Skeletal muscle satellite cell (primary cell): ENCODE measurements around the gene SERPINA1.

Source experiments
- H3K27me3 ChIP-seq: 2 replicates; pipeline ENCODE4 v1.7.0; 2013; ENCODE audit warnings: low read length; ENCODE audit not compliant: control insufficient read depth, insufficient read depth
- H3K36me3 ChIP-seq: 2 replicates; pipeline ENCODE4 v1.7.0; 2013; ENCODE audit warnings: mild to moderate bottlenecking, control low read depth, low read length; ENCODE audit not compliant: insufficient read depth
- H3K4me1 ChIP-seq: 2 replicates; pipeline ENCODE4 v1.7.0; 2013; ENCODE audit warnings: low read length; ENCODE audit not compliant: control insufficient read depth, insufficient read depth
- H3K4me2 ChIP-seq: 2 replicates; pipeline ENCODE4 v1.7.0; 2013; ENCODE audit warnings: mild to moderate bottlenecking, low read length
- H3K4me3 ChIP-seq: 2 replicates; pipeline ENCODE4 v1.7.0; 2013; ENCODE audit warnings: low read length
- H3K9ac ChIP-seq: 2 replicates; pipeline ENCODE4 v1.7.0; 2013; ENCODE audit warnings: mild to moderate bottlenecking, low read depth, low read length, moderate library complexity
- H3K9me3 ChIP-seq: replicated peaks from 2 replicates; pipeline ENCODE4 v1.7.0; 2013; ENCODE audit warnings: mild to moderate bottlenecking, control low read depth, low read length

Gene SERPINA1

DNA sequence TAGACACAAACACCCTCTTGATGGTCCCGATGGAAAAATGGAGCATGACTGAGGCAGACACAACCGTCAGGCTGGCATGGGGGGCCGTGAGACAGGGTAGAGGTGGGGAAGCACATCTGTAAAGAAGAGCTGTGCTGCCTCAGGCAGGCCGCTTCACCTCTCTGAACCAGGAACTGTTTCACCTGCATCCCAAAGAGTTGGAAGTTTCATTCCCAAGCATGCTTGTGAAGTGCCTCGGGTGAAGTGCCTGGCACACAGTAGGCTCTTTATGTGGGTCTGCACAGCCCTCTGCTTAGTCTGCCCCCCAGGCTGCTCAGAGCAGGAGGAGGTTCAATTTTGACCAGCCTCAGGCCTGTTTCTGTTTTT is 685 bp upstream of the SERPINA1 start:
- Histone ChIP-seq H3K4me2 (no peak overlapping the region), H3K4me1 (peaks cover 37% of the 10 kb centered on the region), H3K4me3 (no peak overlapping the region), H3K9ac (no peak overlapping the region), H3K36me3 (no peaks in the 10 kb centered on the region), H3K9me3 (no peaks in the 10 kb centered on the region), H3K27me3 (no peaks in the 10 kb centered on the region)

DNA sequence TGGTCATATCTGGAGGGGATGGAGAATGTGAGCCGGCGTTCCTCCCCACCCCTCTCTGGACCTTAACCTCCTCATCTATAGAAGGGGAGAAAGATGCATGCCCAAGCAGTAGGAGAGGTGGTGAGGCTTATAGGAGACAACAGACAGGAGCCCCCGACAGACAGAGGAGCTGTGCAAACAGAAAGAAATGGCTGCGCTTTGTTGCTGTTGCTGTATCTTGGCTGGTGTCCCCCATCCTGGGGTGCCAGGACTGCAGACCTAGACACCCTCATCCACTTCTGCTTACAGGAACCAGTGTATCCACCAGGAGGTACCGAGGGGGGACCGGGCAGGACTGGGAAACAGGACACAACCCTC is 397 bp downstream of the SERPINA1 start:
- peaks cover 31% of the 10 kb centered on the region for H3K4me1 ChIP-seq
- no peak overlapping the region for H3K9ac ChIP-seq

DNA sequence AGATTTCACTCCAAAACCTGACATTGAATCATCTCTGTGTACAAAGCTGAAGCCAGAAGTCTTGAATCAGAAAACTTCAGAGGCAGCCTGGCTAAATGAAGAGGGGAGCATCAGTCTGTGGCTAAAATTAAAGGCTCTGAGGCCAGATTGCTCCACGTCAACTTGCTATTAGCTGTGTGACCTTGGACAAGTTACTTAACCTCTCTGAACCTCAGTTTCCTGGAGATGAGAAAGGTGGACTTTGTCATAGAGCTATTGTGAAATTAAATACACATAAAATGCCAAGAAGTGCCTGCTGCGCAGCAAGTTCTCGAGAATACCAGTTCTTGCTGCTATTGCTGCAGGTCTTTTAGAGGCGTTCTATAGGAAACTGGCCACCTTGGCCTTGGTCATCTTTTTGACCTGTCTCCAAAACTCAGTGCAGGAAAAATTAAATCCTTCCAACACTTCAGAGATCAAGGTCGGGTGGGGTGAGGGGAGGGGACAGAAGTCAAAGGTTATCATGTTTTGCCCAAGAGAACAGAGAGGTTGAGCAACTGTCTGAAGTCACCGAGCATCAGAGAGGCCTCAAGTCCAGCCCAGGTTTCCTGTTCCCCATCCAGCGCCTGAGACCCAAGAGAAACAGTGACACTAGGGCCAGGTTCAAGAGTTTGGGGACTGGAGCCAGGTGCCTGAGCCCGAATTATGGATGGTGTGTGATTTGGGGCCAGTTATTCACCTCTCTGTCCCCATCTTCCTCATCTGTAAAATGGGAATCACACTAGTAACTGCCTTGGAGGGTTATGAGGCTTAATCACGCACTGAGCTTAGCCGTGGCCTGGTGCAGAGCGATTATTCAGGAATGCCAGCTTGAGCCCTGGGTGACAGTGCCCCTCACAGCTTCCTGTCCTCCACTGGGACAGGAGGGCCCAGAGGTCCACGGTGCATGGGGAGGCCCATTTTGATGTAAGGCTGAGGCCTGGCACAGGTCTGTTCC is 1.1 kb downstream of the SERPINA1 start:
- no peak overlapping the region for H3K4me2 ChIP-seq
- no peaks in the 10 kb centered on the region for H3K36me3 ChIP-seq
- no peaks in the 10 kb centered on the region for H3K27me3 ChIP-seq
- H3K9ac ChIP-seq = no peak overlapping the region
- no peak overlapping the region for H3K4me3 ChIP-seq
- no peaks in the 10 kb centered on the region for H3K9me3 ChIP-seq
- peaks cover 26% of the 10 kb centered on the region for H3K4me1 ChIP-seq

More for the DNA sequence above, 397 bp downstream of the SERPINA1 start:
- H3K4me3 ChIP-seq = no peak overlapping the region
- H3K4me2 ChIP-seq = no peak overlapping the region
- no peaks in the 10 kb centered on the region for H3K9me3 ChIP-seq
- no peaks in the 10 kb centered on the region for H3K36me3 ChIP-seq
- H3K27me3 ChIP-seq = no peaks in the 10 kb centered on the region

- no peak overlapping the region for H3K9ac ChIP-seq
Observed at GRCh38 chr14:94386085-94387031, 2.0 kb downstream of the SERPINA1 start.

GRCh38 chr14:94385553-94386057 is 2.8 kb downstream of the SERPINA1 start:
- H3K36me3 ChIP-seq = no peaks in the 10 kb centered on the region
- no peak overlapping the region for H3K4me2 ChIP-seq
- no peak overlapping the region for H3K4me3 ChIP-seq

More at GRCh38 chr14:94386085-94387031, 2.0 kb downstream of the SERPINA1 start:
- Histone ChIP-seq H3K4me3 (no peak overlapping the region), H3K9me3 (no peaks in the 10 kb centered on the region), H3K27me3 (no peaks in the 10 kb centered on the region), H3K36me3 (no peaks in the 10 kb centered on the region), H3K4me1 (peaks cover 22% of the 10 kb centered on the region), H3K4me2 (no peak overlapping the region)

DNA sequence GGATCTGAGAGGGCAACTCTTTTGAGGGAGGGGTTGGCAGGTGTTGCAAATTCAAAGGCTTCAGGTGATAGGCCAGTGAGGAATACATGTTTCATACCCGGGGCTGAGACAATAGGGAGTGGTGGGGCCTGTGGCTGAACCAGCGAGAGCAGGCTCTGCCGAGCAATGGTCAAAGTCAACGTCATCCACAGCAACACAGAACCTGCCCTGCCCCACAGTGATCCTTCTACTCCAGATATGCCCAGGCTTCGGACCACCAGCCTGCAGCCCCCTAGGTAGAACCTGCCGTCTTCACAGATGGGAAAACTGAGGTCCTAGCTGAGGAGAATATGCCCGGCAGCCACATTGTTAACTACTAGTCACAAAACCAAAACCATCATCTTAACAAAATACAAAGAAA is 4.1 kb downstream of the SERPINA1 start:
- Histone ChIP-seq H3K27me3 (no peaks in the 10 kb centered on the region), H3K4me3 (no peak overlapping the region), H3K4me2 (no peak overlapping the region), H3K9ac (no peak overlapping the region), H3K9me3 (no peaks in the 10 kb centered on the region), H3K36me3 (no peaks in the 10 kb centered on the region), H3K4me1 (peaks cover 16% of the 10 kb centered on the region)

More at GRCh38 chr14:94385553-94386057, 2.8 kb downstream of the SERPINA1 start:
- Histone ChIP-seq H3K9me3 (no peaks in the 10 kb centered on the region), H3K9ac (no peak overlapping the region), H3K4me1 (peaks cover 17% of the 10 kb centered on the region), H3K27me3 (no peaks in the 10 kb centered on the region)

DNA sequence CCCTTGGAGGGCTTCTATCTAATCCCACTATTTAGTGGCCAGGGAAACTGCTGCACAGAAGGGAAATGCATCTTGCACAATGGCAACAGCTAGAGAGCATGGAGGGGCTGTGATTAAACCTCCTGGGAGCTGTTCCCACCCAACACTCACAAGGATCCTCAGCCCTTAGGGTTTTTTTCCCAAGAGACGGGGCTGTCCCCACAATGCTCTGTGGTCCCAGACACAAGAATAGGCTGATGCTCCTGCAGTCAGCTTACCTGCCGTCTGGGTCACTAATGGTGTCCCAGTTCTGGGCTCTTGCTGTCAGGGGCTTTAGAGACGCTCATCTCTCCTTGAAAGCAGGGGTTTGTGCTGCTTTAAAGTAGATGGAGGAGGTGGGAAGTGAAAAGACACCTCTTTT is 4.6 kb downstream of the SERPINA1 start:
- H3K27me3 ChIP-seq = no peaks in the 10 kb centered on the region
- no peak overlapping the region for H3K4me2 ChIP-seq
- peaks cover 11% of the 10 kb centered on the region for H3K4me1 ChIP-seq
- H3K4me3 ChIP-seq = no peak overlapping the region
- H3K9ac ChIP-seq = no peak overlapping the region
- H3K36me3 ChIP-seq = no peaks in the 10 kb centered on the region
- no peaks in the 10 kb centered on the region for H3K9me3 ChIP-seq

DNA sequence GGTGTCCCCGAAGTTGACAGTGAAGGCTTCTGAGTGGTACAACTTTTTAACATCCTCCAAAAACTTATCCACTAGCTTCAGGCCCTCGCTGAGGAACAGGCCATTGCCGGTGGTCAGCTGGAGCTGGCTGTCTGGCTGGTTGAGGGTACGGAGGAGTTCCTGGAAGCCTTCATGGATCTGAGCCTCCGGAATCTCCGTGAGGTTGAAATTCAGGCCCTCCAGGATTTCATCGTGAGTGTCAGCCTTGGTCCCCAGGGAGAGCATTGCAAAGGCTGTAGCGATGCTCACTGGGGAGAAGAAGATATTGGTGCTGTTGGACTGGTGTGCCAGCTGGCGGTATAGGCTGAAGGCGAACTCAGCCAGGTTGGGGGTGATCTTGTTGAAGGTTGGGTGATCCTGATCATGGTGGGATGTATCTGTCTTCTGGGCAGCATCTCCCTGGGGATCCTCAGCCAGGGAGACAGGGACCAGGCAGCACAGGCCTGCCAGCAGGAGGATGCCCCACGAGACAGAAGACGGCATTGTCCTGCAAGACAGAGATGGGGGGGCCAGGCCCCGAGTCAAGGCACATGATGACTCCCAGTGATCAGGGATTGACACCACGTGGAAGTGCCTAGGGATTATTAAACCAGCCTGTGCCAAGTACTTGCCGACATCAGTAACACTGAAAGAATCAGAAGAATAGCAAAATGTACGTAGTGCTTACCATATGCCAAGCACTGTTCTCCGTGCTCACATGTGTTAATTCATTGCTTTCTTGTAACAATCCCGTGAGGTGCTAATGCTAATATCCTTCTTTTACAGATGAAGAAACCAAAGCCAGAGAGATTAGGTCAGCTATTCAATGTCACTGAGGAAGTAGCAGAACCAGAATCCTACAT is 5.4 kb downstream of the SERPINA1 start:
- H3K9me3 ChIP-seq = no peaks in the 10 kb centered on the region
- H3K4me2 ChIP-seq = no peak overlapping the region
- H3K36me3 ChIP-seq = no peaks in the 10 kb centered on the region
- peaks cover 6% of the 10 kb centered on the region for H3K4me1 ChIP-seq
- no peaks in the 10 kb centered on the region for H3K27me3 ChIP-seq
- H3K9ac ChIP-seq = no peak overlapping the region
- no peak overlapping the region for H3K4me3 ChIP-seq

GRCh38 chr14:94382099-94382715 is 6.2 kb downstream of the SERPINA1 start:
- Histone ChIP-seq H3K4me3 (no peak overlapping the region), H3K9ac (no peak overlapping the region), H3K9me3 (no peaks in the 10 kb centered on the region), H3K4me2 (no peak overlapping the region), H3K27me3 (no peaks in the 10 kb centered on the region), H3K36me3 (no peaks in the 10 kb centered on the region), H3K4me1 (peaks cover 6% of the 10 kb centered on the region)

DNA sequence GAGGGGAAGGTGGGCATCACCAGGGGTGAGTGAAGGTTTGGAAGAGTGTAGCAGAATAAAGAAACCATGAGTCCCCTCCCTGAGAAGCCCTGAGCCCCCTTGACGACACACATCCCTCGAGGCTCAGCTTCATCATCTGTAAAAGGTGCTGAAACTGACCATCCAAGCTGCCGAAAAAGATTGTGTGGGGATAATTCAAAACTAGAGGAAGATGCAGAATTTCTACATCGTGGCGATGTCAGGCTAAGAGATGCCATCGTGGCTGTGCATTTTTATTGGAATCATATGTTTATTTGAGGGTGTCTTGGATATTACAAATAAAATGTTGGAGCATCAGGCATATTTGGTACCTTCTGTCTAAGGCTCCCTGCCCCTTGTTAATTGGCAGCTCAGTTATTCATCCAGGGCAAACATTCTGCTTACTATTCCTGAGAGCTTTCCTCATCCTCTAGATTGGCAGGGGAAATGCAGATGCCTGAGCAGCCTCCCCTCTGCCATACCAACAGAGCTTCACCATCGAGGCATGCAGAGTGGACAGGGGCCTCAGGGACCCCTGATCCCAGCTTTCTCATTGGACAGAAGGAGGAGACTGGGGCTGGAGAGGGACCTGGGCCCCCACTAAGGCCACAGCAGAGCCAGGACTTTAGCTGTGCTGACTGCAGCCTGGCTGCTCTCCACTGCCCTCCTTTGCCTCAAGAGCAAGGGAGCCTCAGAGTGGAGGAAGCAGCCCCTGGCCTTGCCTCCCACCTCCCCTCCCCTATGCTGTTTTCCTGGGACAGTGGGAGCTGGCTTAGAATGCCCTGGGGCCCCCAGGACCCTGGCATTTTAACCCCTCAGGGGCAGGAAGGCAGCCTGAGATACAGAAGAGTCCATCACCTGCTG is 7.0 kb downstream of the SERPINA1 start:
- no peak overlapping the region for H3K4me3 ChIP-seq
- peaks cover 6% of the 10 kb centered on the region for H3K4me1 ChIP-seq
- no peak overlapping the region for H3K9ac ChIP-seq
- H3K36me3 ChIP-seq = no peaks in the 10 kb centered on the region
- no peaks in the 10 kb centered on the region for H3K9me3 ChIP-seq
- no peak overlapping the region for H3K4me2 ChIP-seq
- H3K27me3 ChIP-seq = no peaks in the 10 kb centered on the region
